Stimulated activated CD8-positive, alpha-beta memory T cell treated with anti-CD3 and anti-CD28 coated beads, Interleukin-15, amount 100 ng/mL, for 24 hours (primary cell): ENCODE measurements around the gene ANTXR2.

Experiments
- DNase-seq: peaks from one replicate; pipeline ENCODE4 v3.0.0-alpha.2; 2020; ENCODE audit warnings: low read depth

ANTXR2 gene

GRCh38 chr4:80069837-80070731, 2.9 kb downstream of the ANTXR2 start:
- DNase-seq, result no peak

GRCh38 chr4:80069108-80069836, 3.8 kb downstream of the ANTXR2 start:
- no peak for DNase-seq

- no peak for DNase-seq
Measured at GRCh38 chr4:80065601-80066000, 7.4 kb downstream of the ANTXR2 start.

- DNase-seq, result no peak
Measured at GRCh38 chr4:80062527-80062926, 10.5 kb downstream of the ANTXR2 start.

- DNase-seq, result no peak
Measured at GRCh38 chr4:80060804-80061203, 12.2 kb downstream of the ANTXR2 start.

- DNase-seq, result no peak
Measured at GRCh38 chr4:80058740-80059139, 14.3 kb downstream of the ANTXR2 start.

GRCh38 chr4:80054375-80054774, 18.7 kb downstream of the ANTXR2 start:
- no peak for DNase-seq

- DNase-seq, result no peak
Measured at GRCh38 chr4:80053140-80053910, 19.7 kb downstream of the ANTXR2 start.

GRCh38 chr4:80049813-80050534, 23.1 kb downstream of the ANTXR2 start:
- no peak for DNase-seq

GRCh38 chr4:80049402-80049801, 23.6 kb downstream of the ANTXR2 start:
- DNase-seq, result no peak

GRCh38 chr4:80045786-80046185, 27.2 kb downstream of the ANTXR2 start:
- DNase-seq, result no peak

GRCh38 chr4:80043541-80043940, 29.5 kb downstream of the ANTXR2 start:
- DNase-seq, result no peak

- no peak for DNase-seq
Measured at GRCh38 chr4:80042821-80043220, 30.2 kb downstream of the ANTXR2 start.

- DNase-seq, result no peak
Measured at GRCh38 chr4:80037864-80038263, 35.2 kb downstream of the ANTXR2 start.

- no peak for DNase-seq
Measured at GRCh38 chr4:80036949-80037685, 35.9 kb downstream of the ANTXR2 start.

- no peak for DNase-seq
Measured at GRCh38 chr4:80036306-80036705, 36.7 kb downstream of the ANTXR2 start.

GRCh38 chr4:80035336-80035735, 37.7 kb downstream of the ANTXR2 start:
- DNase-seq, result no peak

- DNase-seq, result no peak
Measured at GRCh38 chr4:80033581-80033980, 39.4 kb downstream of the ANTXR2 start.

- DNase-seq, result no peak
Measured at GRCh38 chr4:80029364-80029763, 43.7 kb downstream of the ANTXR2 start.

- no peak for DNase-seq
Measured at GRCh38 chr4:80027611-80028010, 45.4 kb downstream of the ANTXR2 start.

GRCh38 chr4:80026100-80026499, 46.9 kb downstream of the ANTXR2 start:
- DNase-seq, result no peak
